Skeletal muscle tissue (tissue), 5 donors: ENCODE measurements around the gene DEPDC1. TPM values are rescaled to one million over a fixed set of nuclear protein-coding genes. Genes with fewer than 3 reads are reported as not detected.

Source experiments
- H3K27ac ChIP-seq: one replicate; pipeline ENCODE4 v1.7.0; 2013; ENCODE audit warnings: mild to moderate bottlenecking, low read depth, low read length, inconsistent platforms
- H3K27me3 ChIP-seq, 3 donors: one replicate each; pipeline ENCODE4 v1.7.0; 2013; ENCODE audit warnings: low read length in 3 of 3; ENCODE audit not compliant: control insufficient read depth in 3 of 3, insufficient read depth in 3 of 3
- H3K36me3 ChIP-seq, 3 donors: one replicate each; pipeline ENCODE4 v1.7.0; 2013; ENCODE audit warnings: low read length in 3 of 3; ENCODE audit not compliant: control insufficient read depth in 3 of 3, insufficient read depth in 3 of 3
- H3K4me1 ChIP-seq, 3 donors: one replicate each; pipeline ENCODE4 v1.7.0; 2013; ENCODE audit warnings: low read length in 3 of 3, mild to moderate bottlenecking in 3 of 3; ENCODE audit not compliant: control insufficient read depth in 3 of 3, insufficient read depth in 3 of 3
- H3K4me3 ChIP-seq, 3 donors: one replicate each; pipeline ENCODE4 v1.7.0; 2013; ENCODE audit warnings: low read length in 3 of 3
- H3K9ac ChIP-seq, 3 donors: one replicate each; pipeline ENCODE4 v1.7.0; 2013; ENCODE audit warnings: low read length in 3 of 3, mild to moderate bottlenecking in 3 of 3, moderate library complexity in 2 of 3, low read depth in 1 of 3
- H3K9me3 ChIP-seq, 3 donors: one replicate each; pipeline ENCODE4 v1.7.0; 2013; ENCODE audit warnings: low read length in 3 of 3; ENCODE audit not compliant: control insufficient read depth in 3 of 3
- small RNA-seq: library from RNA; depleted of rRNA; stranded (forward); fragments of <200 nt; gene quantifications from one replicate; pipeline ENCODE3, GENCODE V24; 2014
- total RNA-seq: library from RNA; depleted of rRNA; stranded (reverse); fragments of >200 nt; gene quantifications from one replicate; pipeline ENCODE4 v1.2.3, GENCODE V29; 2014
- donor health status: Osteomylitis.

DEPDC1 gene
- total RNA-seq, 1 donor from 2014 or later = 3.1 TPM

- Histone ChIP-seq H3K4me1 (no peaks in the 10 kb centered on the region), H3K27me3 (peaks cover 0 to 4% (median 0%) of the 10 kb centered on the region in 3 donors)
These were observed 65.8 kb downstream of the DEPDC1 start for GRCh38 chr1:68431076-68431475.

GRCh38 chr1:68429233-68429808 is 67.6 kb downstream of the DEPDC1 start:
- H3K9me3 ChIP-seq = no peaks in the 10 kb centered on the region
- no peak overlapping the region for H3K9ac ChIP-seq
- H3K4me3 ChIP-seq = no peak overlapping the region
- no peaks in the 10 kb centered on the region for H3K36me3 ChIP-seq
- H3K27me3 ChIP-seq = peaks cover 0 to 4% (median 0%) of the 10 kb centered on the region in 3 donors
- H3K4me1 ChIP-seq = no peaks in the 10 kb centered on the region
- H3K27ac ChIP-seq = no peak overlapping the region

More at GRCh38 chr1:68431076-68431475, 65.8 kb downstream of the DEPDC1 start:
- Histone ChIP-seq H3K9me3 (no peaks in the 10 kb centered on the region), H3K36me3 (no peaks in the 10 kb centered on the region), H3K27ac (no peak overlapping the region), H3K4me3 (no peak overlapping the region), H3K9ac (no peak overlapping the region)

DNA sequence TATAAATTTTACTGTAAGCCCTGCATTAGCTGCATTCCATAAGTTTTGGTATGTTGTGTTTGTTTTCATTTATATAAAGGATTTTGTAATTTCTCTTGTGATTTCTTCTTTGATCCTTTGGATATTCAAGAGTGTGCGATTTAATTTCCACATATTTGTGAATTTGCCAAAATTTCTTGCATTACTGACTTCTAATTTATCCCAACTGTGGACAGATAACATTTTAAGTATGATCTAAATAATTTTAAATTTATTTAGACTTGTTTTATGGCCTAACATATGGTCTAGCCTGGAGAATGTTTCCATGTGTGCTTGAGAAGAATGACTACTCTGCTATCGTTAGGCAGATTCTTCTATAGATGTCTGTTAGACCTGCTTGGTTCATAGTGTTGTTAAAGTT is 70.3 kb downstream of the DEPDC1 start:
- Histone ChIP-seq H3K27ac (no peak overlapping the region), H3K36me3 (no peaks in the 10 kb centered on the region), H3K9me3 (no peaks in the 10 kb centered on the region), H3K9ac (no peak overlapping the region), H3K4me1 (no peaks in the 10 kb centered on the region), H3K4me3 (no peak overlapping the region), H3K27me3 (no peaks in the 10 kb centered on the region)

Small RNA genes within 50 kb of the gene (small RNA-seq; reads per million reads assigned to genes)
- not detected for gene TXNP2

Other genes with a start within 250 kb of the DEPDC1 start
- not detected for gene RPE65, start 47.1 kb downstream of the DEPDC1 start, total RNA-seq